Right renal cortex interstitium (tissue), 3 donors: ENCODE results near the gene SAMD4A. TPM values are rescaled to one million over a fixed set of nuclear protein-coding genes. Genes with fewer than 3 reads are reported as not detected.

Experiments used
- polyA plus RNA-seq, 3 donors: library from polyadenylated mRNA; unstranded; fragments of 120-200 nt; gene quantifications; one replicate each; pipeline ENCODE4 v1.2.1, GENCODE V29; 2013; ENCODE audit not compliant: insufficient read length in 3 of 3

SAMD4A gene
- polyA plus RNA-seq, 3 donors: 7.8 to 8.1 (median 8.0) TPM

Other genes starting within 250 kb of the SAMD4A start
- 10 to 100 TPM; 24.4 to 28.4 (median 24.8) TPM for gene CDKN3, start 170.1 kb upstream of the SAMD4A start, polyA plus RNA-seq
- 100 to 1,000 TPM; 156 to 157 (median 156) TPM for gene CNIH1, start 125.8 kb upstream of the SAMD4A start, polyA plus RNA-seq
- 100 to 1,000 TPM in 2 of 3 donors, 10 to 100 TPM in 1; 97.8 to 107 (median 105) TPM for gene GMFB, start 78.1 kb upstream of the SAMD4A start, polyA plus RNA-seq
- gene CGRRF1, start 57.2 kb upstream of the SAMD4A start, polyA plus RNA-seq: 10 to 100 TPM; 33.9 to 42.7 (median 39.7) TPM